Cardiac muscle cell (in vitro differentiated cells and primary cell): ENCODE results near the gene NDUFB1. TPM values are rescaled to one million over a fixed set of nuclear protein-coding genes. Genes with fewer than 3 reads are reported as not detected.

Experiments
- DNase-seq, 2 donors: peaks; one replicate each; pipeline versions ENCODE4 v3.0.0 to v3.0.0-alpha.2; 2010 to 2017; ENCODE audit warnings: low read depth in 1 of 2, low spot score in 1 of 2
- H3K27ac ChIP-seq: fragments of 200-600 bp; sonication (generic); 2 replicates; pipeline ENCODE4 v1.5.1; 2016
- H3K27me3 ChIP-seq: fragments of 200-600 bp; sonication (generic); 2 replicates; pipeline ENCODE4 v1.6.0; 2016; ENCODE audit warnings: control low read depth
- H3K36me3 ChIP-seq: fragments of 200-600 bp; sonication (generic); 2 replicates; pipeline ENCODE4 v1.5.1; 2016; ENCODE audit warnings: control low read depth
- H3K4me1 ChIP-seq: fragments of 200-600 bp; sonication (generic); 2 replicates; pipeline ENCODE4 v1.8.1; 2017; ENCODE audit warnings: low read depth, mild to moderate bottlenecking, mixed run types
- H3K4me3 ChIP-seq: fragments of 200-600 bp; sonication (generic); 2 replicates; pipeline ENCODE4 v1.5.1; 2016; ENCODE audit warnings: mild to moderate bottlenecking
- H3K9me3 ChIP-seq: fragments of 200-600 bp; sonication (generic); 2 replicates; pipeline ENCODE4 v1.5.1; 2017; ENCODE audit warnings: low read depth, mild to moderate bottlenecking, control low read depth
- CTCF ChIP-seq: IDR thresholded peaks from 2 replicates; pipeline ENCODE4 v1.5.1; 2012; ENCODE audit warnings: low read depth, mild to moderate bottlenecking, low read length
- polyA plus RNA-seq: library from polyadenylated mRNA; unstranded; fragments of >200 nt; fragmentation: Nextera tagmentation; extraction: Ambion mirVana; gene quantifications from 2 replicates; pipeline ENCODE4 v1.2.1, GENCODE V29; 2016
- total RNA-seq: library from RNA; depleted of rRNA; stranded (reverse); fragments of >200 nt; gene quantifications from 2 replicates; pipeline ENCODE4 v1.2.3, GENCODE V29; 2016

NDUFB1 gene
- total and polyA plus RNA-seq, 2 experiments from 2014 or later: 154 to 613 TPM

- no peak overlapping the region for H3K27ac ChIP-seq
- DNase-seq: no peak
- no peaks in the 10 kb centered on the region for H3K9me3 ChIP-seq
- H3K4me1 ChIP-seq: no peaks in the 10 kb centered on the region
- H3K36me3 ChIP-seq: peaks cover 18% of the 10 kb centered on the region
- H3K4me3 ChIP-seq: no peak overlapping the region
- peak; percentile 12 for TF ChIP-seq CTCF
- H3K27me3 ChIP-seq: no peaks in the 10 kb centered on the region
Measured at GRCh38 chr14:92093320-92093719, 28.2 kb downstream of the NDUFB1 start.

DNA sequence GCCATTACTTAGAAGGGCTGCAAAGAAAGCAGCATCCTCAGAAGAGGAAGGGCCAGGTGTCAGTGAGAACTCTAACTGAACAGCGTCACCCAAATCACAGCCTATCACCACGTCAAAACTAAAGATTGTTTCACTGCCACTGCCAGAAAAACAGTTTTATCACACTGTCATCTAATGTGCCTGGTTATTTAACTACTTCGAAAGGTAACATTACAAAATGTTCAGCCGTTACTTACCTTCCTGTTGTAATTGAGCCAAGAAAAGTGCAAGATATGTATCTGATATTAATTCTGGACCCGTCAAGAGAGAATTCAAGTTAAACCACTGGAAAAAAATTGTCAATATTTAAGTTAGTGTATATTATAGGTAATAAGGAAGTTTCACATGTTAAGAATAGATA, 33.0 kb downstream of the NDUFB1 start:
- no peaks in the 10 kb centered on the region for H3K27me3 ChIP-seq
- no peaks in the 10 kb centered on the region for H3K9me3 ChIP-seq
- H3K36me3 ChIP-seq: peaks cover 16% of the 10 kb centered on the region
- H3K4me3 ChIP-seq: no peak overlapping the region
- no peak for TF ChIP-seq CTCF
- DNase-seq: no peak
- H3K27ac ChIP-seq: no peak overlapping the region
- no peaks in the 10 kb centered on the region for H3K4me1 ChIP-seq

DNA sequence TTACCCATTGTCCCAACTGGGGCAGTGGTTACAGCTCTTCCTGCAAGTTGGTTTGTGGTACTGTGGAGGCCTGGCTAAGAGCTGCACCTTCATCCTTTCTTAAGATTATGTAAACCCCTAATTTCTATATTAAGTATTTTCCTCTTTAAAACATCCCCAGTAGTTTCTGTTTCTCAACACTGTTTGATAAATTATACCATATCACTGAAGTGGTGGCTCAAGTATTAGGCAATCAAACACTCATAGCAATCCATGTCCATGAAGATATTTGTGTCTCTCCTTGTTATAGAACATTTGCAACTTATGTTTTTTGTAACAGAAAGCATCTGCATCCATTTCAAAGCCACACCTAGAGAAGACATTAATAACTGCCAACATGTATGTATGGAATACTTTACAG, 47.0 kb downstream of the NDUFB1 start:
- H3K27ac ChIP-seq: no peak overlapping the region
- no peaks in the 10 kb centered on the region for H3K4me1 ChIP-seq
- H3K4me3 ChIP-seq: no peak overlapping the region
- H3K27me3 ChIP-seq: no peaks in the 10 kb centered on the region
- no peaks in the 10 kb centered on the region for H3K9me3 ChIP-seq
- H3K36me3 ChIP-seq: peaks cover 17% of the 10 kb centered on the region
- peak in 1 of 2 donors; percentile 33 for DNase-seq
- no peak for TF ChIP-seq CTCF

Other genes starting within 250 kb of the NDUFB1 start
- gene FBLN5, start 174.0 kb downstream of the NDUFB1 start, total RNA-seq: 0.74 and 0.88 TPM in 2 replicates
- gene FBLN5, start 174.0 kb downstream of the NDUFB1 start, polyA plus RNA-seq: 1.6 and 1.9 TPM in 2 replicates
- gene TRIP11, start 81.6 kb downstream of the NDUFB1 start, total RNA-seq: 7.3 and 10.8 TPM in 2 replicates
- 40.8 and 46.1 TPM in 2 replicates for gene TRIP11, start 81.6 kb downstream of the NDUFB1 start, polyA plus RNA-seq
- gene ATXN3, start 15.1 kb downstream of the NDUFB1 start, total RNA-seq: 23.7 and 41.1 TPM in 2 replicates
- 26.3 and 27.9 TPM in 2 replicates for gene ATXN3, start 15.1 kb downstream of the NDUFB1 start, polyA plus RNA-seq
- 55.2 and 63.6 TPM in 2 replicates for gene CPSF2, start 263 bp upstream of the NDUFB1 start, total RNA-seq
- 27.6 and 35.2 TPM in 2 replicates for gene CPSF2, start 263 bp upstream of the NDUFB1 start, polyA plus RNA-seq
- 0.09 TPM in 1 of 2 replicates, not detected in the other for gene SLC24A4, start 201.5 kb upstream of the NDUFB1 start, total RNA-seq
- 0.07 TPM in 1 of 2 replicates, not detected in the other for gene SLC24A4, start 201.5 kb upstream of the NDUFB1 start, polyA plus RNA-seq